Stimulated activated CD8-positive, alpha-beta memory T cell treated with anti-CD3 and anti-CD28 coated beads, Interleukin-15, amount 100 ng/mL, for 48 hours (primary cell): Measurements from ENCODE around the gene TFDP1.

Source experiments
- DNase-seq, 2 donors: peaks; one replicate each; pipeline ENCODE4 v3.0.0-alpha.2; 2020; ENCODE audit warnings: low read depth in 2 of 2

The TFDP1 gene

DNA sequence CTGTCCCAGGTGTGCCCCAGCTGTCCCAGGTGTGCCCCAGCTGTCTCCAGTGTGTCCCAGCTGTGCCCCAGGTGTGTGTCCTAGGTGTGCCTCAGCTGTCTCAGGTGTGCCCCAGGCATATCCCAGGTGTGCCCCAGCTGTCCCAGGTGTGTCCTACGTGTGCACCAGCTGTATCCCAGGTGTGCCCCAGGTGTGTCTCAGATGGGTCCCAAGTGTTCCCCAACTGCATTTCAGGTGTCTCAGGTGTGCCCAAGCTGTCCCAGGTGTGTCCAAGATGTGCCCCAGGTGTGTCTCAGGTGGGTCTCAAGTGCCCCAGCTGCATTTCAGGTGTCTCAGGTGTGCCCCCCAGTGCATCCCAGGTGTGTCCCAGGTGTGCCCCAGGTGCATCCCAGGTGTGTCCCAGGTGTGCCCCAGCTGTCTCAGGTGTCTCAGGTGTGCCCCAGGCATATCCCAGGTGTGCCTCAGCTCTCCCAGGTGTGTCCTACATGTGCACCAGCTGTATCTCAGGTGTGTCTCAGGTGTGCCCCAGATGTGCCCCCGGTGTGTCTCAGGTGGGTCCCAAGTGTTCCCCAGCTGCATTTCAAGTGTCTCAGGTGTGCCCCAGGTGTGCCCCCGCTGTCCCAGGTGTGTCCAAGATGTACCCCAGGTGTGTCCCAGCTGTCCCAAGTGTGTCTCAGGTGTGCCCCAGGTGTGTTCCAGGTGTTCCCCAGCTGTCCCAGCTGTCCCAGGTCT, 81.2 kb downstream of the TFDP1 start:
- no peak for DNase-seq

DNA sequence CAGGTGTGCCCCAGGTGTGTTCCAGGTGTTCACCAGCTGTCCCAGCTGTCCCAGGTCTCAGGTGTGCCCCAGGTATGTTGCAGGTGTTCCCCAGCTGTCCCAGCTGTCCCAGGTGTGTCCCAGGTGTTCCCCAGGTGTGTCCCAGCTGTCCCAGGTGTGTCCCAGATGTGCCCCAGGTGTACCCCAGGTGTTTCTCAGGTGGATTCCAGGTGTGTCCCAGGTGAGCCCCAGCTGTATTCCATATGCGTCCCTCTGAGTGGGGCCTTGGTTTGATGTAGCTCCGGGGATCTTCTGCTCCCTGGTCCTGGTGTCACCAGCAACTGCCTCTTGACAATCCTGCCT, 81.7 kb downstream of the TFDP1 start:
- DNase-seq, result no peak

DNA sequence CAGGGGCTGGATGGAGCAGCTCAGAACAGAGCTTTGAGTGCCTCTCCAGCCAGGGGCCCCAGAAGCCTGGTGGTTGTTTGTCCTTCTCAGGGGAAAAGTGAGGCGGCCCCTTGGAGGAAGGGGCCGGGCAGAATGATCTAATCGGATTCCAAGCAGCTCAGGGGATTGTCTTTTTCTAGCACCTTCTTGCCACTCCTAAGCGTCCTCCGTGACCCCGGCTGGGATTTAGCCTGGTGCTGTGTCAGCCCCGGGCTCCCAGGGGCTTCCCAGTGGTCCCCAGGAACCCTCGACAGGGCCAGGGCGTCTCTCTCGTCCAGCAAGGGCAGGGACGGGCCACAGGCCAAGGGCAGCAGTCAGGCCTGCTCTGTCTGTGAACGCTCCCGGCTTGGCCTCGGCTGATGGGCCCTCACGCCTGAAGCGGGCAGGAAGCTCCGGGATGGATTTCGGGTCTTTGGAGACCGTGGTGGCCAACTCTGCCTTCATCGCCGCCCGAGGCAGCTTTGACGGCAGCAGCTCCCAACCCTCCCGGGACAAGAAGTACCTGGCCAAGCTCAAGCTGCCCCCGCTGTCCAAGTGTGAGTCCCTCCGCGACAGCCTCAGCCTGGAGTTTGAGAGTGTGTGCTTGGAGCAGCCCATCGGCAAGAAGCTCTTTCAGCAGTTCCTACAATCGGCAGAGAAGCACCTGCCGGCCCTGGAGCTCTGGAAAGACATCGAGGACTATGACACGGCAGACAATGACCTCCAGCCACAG, 82.6 kb downstream of the TFDP1 start, which contains the start of gene GRK1:
GRK1 (plus strand) TSS at position 269 of the 751 bp plus-strand sequence; CDS start at position 437, 168 bp downstream.
- DNase-seq, result no peak

DNA sequence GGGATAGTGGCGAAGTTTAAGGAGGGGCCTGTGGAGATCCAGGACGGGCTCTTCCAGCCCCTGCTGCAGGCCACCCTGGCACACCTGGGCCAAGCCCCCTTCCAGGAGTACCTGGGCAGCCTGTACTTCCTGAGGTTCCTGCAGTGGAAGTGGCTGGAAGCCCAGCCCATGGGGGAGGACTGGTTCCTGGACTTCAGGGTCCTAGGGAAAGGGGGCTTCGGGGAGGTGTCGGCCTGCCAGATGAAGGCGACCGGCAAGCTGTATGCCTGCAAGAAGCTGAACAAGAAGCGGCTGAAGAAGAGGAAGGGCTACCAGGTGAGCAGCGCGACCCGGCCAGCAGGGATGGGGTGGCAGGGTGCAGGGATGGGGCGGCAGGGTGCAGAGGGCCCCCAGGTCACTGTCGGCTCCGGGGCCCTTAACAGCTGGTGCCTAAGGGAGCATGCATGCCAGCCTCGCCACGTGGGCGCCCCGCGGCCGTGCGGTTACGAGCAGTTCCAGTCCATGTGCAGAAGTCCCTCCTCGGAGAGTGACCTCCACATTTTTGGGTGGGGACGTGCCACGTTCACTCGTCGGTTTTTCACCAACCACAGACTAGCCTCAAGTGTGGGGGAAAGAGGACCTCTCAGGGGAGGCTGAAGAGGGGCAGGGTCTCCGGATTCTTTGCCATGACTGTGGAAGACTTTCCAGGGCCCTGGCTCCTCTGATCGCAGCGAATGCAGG, 83.4 kb downstream of the TFDP1 start:
- DNase-seq, result no peak

DNA sequence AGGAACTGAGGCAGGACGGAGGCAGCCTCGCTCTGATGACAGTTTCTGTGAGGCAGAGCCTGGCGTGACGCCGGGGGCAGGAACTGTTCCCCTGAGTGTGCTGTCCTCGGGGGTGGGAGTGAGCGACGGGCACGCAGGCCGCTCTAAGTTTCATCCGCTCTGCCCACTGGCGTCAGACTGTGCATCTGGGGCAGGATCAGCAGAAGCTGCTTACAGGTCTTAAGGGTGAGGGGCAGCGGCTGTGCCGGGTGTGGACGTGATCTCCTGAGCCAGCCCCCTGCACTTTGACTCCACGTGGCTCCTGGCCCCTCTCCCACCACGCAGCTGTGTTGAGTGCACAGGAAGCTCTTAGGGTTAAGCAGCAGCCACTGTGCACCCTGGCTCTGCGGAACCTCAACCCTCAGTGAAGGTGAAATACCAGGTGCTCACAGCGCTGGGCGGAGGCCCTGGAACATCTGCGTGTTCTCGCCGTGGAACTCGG, 84.0 kb downstream of the TFDP1 start:
- no peak for DNase-seq

DNA sequence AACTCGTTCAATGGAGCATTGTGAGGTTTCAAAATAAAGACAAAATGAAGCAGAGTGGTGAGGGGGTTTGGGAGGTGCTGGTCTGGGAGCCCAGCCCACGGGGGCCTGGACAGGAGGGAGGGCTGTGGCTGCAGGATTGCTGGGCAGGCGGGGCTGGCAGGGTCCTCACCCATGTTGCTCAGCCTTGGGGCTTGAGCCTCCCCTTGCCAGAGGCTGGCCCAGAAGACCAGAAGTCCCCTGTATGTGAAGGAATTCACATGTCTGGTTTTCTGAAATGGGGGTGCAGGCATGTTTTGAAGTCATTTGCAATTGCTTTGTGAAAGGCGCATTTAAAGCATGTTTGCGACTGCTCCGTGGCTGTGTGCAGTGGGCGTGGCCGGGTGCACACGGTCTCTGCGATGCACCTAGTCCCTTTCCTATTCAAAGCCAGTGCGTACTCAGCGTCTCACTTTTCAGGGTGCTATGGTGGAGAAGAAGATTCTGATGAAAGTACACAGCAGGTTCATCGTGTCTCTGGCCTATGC, 84.7 kb downstream of the TFDP1 start:
- DNase-seq, result no peak

DNA sequence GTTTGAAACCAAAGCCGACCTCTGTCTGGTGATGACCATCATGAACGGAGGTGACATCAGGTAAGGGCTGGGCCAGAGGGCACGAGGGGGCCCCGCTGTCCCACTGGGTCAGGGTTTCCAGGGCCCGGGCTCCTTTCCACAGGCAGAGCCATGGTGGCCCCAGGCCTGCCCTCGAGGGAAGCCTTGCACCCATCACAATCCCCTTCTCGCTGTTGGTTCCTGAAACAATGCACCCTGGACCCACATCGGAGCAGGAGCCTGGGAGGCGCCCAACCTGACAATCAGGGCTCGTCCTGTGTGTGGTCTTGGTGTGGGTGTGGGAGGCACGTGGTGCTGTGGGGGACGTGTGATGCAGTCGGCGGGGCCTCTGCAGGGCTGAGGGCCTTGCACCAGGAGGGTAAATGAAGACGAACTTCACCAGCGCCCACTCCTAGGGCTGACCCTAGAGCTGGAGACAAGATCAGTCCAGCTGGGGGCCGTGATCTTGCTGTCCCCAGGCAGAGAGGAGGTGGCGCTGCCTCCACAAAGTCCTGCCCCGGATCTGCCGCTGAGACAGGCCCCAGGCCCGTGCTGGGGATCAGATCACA, 85.3 kb downstream of the TFDP1 start:
- DNase-seq, result no peak

DNA sequence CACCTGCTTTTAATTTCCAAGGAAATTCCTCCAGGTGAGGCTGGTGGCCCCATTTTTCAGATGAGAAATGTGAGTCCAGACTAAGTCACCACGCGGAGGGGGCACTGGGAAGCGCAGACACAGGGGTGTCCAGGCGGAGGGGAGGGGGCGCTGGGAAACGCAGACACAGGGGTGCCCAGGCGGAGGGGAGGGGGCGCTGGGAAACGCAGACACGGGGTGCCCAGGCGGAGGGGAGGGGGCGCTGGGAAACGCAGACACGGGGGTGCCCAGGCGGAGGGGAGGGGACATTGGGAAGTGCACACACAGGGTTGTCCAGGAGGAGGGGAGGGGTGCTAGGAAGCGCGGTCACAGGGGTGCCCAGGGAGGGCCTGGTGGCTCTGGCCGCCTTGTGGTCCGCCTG, 86.0 kb downstream of the TFDP1 start:
- DNase-seq, result no peak

DNA sequence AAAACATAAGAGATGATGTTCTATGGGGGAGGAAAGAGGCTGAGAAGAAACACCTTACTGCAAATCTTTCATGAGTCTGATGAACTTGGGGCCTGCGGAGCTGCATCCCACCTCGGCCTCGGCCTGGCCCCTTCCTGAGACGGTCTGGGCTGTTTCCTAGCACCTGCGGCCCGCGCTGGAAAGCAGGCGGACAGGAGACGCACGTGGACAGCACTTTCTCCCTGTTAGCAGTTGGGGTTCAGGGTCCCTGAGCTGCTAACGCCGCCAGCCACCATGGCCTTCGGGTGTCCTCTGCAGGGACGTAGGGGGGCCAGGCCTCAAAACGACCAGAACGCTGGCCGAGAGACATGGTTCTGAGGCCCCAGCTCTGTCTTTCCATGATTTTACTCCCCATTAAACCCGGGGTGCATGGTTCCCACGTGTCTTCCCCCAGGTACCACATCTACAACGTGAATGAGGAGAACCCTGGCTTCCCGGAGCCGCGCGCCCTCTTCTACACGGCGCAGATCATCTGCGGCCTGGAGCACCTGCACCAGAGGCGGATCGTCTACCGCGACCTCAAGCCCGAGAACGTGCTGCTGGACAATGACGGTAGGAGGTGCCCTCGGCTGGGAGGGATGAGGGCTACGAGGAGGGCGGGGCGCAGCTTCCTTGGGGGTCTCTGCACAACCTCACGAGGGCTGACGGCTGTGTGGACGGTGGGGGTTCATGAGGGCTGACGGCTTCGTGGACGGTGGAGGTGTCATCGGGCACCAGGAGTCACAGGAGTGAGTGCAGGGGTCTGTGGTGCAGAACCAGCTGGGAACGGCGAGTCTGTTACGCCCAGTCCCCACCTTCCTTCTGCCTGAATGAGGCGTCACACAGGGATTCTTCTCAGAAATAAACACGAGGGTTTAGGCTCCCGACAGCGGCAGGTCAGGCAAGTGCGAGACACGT, 86.8 kb downstream of the TFDP1 start:
- no peak for DNase-seq

DNA sequence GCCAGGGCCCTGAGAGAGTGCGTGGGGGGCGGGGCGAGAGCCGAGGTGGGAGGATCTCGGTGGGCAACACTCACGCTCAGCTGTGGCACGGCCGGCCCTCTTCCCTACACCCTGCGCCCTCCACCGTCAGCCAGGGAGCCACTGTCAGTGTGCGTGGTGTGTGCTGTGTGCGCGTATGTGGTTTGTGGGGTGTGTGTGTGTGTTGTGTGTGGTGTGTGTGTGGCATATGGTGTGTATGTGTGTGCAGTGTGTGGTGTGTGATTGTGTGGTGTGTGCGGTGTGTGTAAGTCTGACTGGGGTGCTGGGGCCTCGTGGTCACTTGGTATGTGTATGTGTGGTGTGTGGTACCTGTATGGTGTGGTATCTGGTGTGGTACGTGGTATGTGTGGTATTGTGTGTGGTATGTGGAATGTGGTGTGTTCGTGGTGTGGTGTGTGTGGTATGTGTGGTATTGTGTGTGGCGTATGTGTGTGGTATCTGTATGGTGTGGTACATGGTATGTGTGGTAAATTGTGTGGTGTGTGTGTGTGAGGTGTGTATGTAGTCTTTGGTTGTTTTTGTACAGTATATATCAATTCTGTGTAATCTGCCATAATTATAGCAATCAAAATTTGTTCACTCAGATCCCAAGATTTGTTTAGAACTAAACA, 87.6 kb downstream of the TFDP1 start:
- no peak for DNase-seq
